ENCODE results near the gene SNTG2.

SNTG2 gene

DNA sequence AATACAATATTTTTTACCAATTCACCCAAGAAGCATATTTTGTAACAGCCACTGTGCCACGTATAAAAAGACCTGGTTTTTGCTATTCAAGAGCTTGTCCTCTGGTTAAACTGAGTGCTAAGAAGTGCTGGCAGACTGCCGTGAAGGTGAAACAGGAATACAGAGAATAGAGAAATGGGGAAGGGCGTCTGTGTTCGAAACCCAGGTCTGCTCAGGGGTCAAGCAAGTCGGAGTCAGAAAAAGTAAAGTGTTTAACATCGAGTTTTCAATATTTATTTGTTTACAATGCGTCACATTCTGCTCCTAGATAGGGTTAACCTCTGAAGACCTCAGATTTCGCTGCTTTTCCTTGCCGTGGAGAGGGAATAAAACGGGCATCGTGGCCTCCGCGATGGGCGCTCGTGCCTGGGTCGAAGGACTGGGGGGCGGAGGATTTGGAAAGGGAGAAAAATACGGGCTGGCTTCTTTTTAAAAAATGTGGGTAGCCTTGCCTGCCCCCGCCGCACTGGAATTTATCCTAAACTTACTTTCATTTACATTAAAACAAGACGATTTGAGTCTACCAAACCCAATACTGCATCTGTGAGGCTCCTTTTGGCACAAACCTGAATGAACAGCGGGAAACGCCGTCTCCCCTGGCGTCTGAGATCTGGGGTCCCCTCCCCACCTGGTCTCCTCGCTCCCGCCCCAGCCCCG, 1.1 kb upstream of the SNTG2 start:
- H3K4me1 ChIP-seq (ENCODE audit: insufficient read depth, poor library complexity, severe bottlenecking): no peaks in the 10 kb centered on the region
- no peaks in the 10 kb centered on the region for H3K36me3 ChIP-seq (ENCODE audit: low read depth)
- H3K27ac ChIP-seq (ENCODE audit: poor library complexity, severe bottlenecking): no peak overlapping the region
- H3K27me3 ChIP-seq (ENCODE audit: insufficient read depth, poor library complexity, severe bottlenecking): peaks cover 36% of the 10 kb centered on the region
- ATAC-seq (ENCODE audit: low read depth) (no peak; the same call in 2 of the 3 replicates), DNase-seq (ENCODE audit: low spot score) (no peak)
- TF ChIP-seq, protein P1, sequence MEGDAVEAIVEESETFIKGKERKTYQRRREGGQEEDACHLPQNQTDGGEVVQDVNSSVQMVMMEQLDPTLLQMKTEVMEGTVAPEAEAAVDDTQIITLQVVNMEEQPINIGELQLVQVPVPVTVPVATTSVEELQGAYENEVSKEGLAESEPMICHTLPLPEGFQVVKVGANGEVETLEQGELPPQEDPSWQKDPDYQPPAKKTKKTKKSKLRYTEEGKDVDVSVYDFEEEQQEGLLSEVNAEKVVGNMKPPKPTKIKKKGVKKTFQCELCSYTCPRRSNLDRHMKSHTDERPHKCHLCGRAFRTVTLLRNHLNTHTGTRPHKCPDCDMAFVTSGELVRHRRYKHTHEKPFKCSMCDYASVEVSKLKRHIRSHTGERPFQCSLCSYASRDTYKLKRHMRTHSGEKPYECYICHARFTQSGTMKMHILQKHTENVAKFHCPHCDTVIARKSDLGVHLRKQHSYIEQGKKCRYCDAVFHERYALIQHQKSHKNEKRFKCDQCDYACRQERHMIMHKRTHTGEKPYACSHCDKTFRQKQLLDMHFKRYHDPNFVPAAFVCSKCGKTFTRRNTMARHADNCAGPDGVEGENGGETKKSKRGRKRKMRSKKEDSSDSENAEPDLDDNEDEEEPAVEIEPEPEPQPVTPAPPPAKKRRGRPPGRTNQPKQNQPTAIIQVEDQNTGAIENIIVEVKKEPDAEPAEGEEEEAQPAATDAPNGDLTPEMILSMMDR (IDR thresholded peaks at IDR 0.05; ENCODE audit: poor library complexity, severe bottlenecking): no peak
- peak overlapping the region; percentile 29 for H3K4me3 ChIP-seq (ENCODE audit: severe bottlenecking)
- no peaks in the 10 kb centered on the region for H3K9me3 ChIP-seq (ENCODE audit: severe bottlenecking)

DNA sequence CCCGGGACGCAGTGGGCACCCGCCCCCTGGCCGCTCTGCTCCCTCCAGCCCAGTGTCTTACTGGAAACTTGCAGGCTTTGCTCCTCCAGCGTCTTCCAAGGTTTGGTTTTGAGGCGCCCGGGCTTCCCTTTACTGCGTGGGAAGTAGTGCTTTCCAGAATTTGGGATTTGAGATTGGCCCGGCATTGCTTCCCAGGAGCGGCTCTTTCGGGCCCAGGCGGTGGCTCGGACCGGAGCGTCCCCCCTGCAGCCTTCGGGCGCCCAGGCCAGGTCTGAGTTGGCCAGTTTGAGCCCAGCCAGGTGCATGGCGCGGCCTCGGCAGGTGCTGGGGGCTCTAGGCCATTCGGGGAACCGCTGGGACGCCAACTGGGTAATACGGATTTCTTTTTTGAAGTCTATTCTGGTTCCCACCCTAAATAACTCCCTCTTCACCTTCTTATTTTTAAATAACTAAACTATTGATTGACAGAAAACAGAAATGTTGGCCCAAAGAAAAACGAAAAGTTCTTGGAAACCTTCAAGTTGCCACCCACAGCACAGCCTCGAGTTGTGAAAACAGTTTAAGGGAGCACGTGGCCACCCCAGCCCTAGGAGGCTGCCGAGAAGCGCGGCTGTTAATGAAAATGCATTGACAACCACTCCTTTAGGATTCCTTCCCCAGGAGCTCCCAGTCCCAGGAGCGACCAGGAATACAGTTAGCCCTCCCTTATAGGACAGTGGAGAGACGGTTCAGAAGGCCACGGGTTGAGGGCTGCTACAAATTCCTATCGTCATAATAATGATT, 766 bp downstream of the SNTG2 start:
- H3K27me3 ChIP-seq (ENCODE audit: insufficient read depth, poor library complexity, severe bottlenecking): peaks cover 36% of the 10 kb centered on the region
- TF ChIP-seq, protein P1 (IDR thresholded peaks at IDR 0.05; ENCODE audit: poor library complexity, severe bottlenecking): no peak
- H3K9me3 ChIP-seq (ENCODE audit: severe bottlenecking): no peaks in the 10 kb centered on the region
- DNase-seq (ENCODE audit: low spot score) (no peak), ATAC-seq (ENCODE audit: low read depth) (no peak)
- no peaks in the 10 kb centered on the region for H3K4me1 ChIP-seq (ENCODE audit: insufficient read depth, poor library complexity, severe bottlenecking)
- no peak overlapping the region for H3K27ac ChIP-seq (ENCODE audit: poor library complexity, severe bottlenecking)
- H3K36me3 ChIP-seq (ENCODE audit: low read depth): no peaks in the 10 kb centered on the region
- H3K4me3 ChIP-seq (ENCODE audit: severe bottlenecking): no peak overlapping the region

DNA sequence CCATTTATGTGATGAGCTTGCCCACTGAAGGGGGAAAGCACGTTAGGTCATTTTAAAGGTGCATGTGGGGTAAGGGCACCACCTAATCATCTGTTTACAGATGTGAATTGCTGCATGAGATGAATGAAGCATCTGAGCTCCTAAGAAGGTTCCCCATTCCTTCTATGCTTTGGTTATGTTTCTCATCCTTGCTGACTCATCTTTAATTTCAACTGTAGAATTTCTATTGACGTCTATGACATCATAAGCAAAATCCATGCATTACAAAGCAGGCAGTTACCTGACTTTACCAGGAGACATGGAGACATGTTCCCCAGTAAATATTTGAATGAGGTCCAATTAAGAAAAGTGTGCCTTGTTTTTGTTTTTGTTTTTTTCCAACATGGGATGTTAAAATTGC, 2.8 kb downstream of the SNTG2 start:
- ATAC-seq (ENCODE audit: low read depth) (no peak), DNase-seq (ENCODE audit: low spot score) (no peak)
- no peaks in the 10 kb centered on the region for H3K4me1 ChIP-seq (ENCODE audit: insufficient read depth, poor library complexity, severe bottlenecking)

DNA sequence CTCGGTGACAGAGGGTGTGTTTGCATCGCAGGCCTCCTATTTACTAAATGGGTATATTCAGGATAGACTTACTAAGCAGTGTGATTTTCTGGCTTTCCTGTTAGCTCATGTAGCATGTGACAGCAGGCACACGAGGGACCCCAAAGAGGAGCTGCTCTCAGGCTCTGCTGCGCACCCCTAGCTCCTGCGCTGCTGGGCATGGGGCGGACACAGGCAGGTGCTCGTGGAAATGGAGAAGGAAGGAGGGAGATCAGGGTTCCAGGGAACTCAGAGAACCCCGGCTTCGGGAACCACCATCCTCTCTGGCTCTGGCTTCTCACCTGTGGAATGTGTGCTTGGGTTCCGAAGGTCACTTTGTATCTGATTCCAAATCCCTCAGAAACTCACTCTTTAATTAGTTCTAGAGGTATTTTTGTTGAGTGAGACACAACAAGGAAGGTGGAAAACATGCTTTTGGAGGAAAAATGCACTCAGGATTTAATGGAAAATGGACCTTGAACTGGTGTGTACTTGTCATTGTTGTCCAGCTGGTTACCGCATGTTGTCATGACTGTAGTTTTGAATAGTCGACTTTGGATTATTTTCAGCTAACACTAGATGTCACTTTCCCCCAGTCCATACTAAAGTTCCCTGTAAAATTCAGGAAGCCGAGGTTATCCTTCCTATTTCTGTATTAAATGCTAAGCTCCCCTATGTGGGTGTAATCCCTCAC, 3.5 kb downstream of the SNTG2 start:
- Histone ChIP-seq H3K27ac (ENCODE audit: poor library complexity, severe bottlenecking) (no peak overlapping the region), H3K4me1 (ENCODE audit: insufficient read depth, poor library complexity, severe bottlenecking) (no peaks in the 10 kb centered on the region), H3K36me3 (ENCODE audit: low read depth) (no peaks in the 10 kb centered on the region), H3K4me3 (ENCODE audit: severe bottlenecking) (no peak overlapping the region), H3K9me3 (ENCODE audit: severe bottlenecking) (no peaks in the 10 kb centered on the region), H3K27me3 (ENCODE audit: insufficient read depth, poor library complexity, severe bottlenecking) (peaks cover 33% of the 10 kb centered on the region)
- TF ChIP-seq, protein P1 (IDR thresholded peaks at IDR 0.05; ENCODE audit: poor library complexity, severe bottlenecking): peak; percentile 36
- DNase-seq (ENCODE audit: low spot score) (no peak), ATAC-seq (ENCODE audit: low read depth) (no peak)

More for the DNA sequence above, 2.8 kb downstream of the SNTG2 start:
- Histone ChIP-seq H3K4me3 (ENCODE audit: severe bottlenecking) (no peak overlapping the region), H3K9me3 (ENCODE audit: severe bottlenecking) (no peaks in the 10 kb centered on the region), H3K27me3 (ENCODE audit: insufficient read depth, poor library complexity, severe bottlenecking) (peaks cover 36% of the 10 kb centered on the region), H3K27ac (ENCODE audit: poor library complexity, severe bottlenecking) (no peak overlapping the region), H3K36me3 (ENCODE audit: low read depth) (no peaks in the 10 kb centered on the region)
- TF ChIP-seq, protein P1 (IDR thresholded peaks at IDR 0.05; ENCODE audit: poor library complexity, severe bottlenecking): no peak
